Type B pancreatic cell (in vitro differentiated cells): ENCODE data around the gene LUC7L3. TPM values are rescaled to one million over a fixed set of nuclear protein-coding genes. Genes with fewer than 3 reads are reported as not detected.

ENCODE experiments used
- DNase-seq: peaks from one replicate; pipeline ENCODE4 v3.0.0; 2021; ENCODE audit warnings: mixed read lengths; ENCODE audit not compliant: unreplicated experiment; ENCODE audit errors: extremely low spot score
- H3K27ac Mint-ChIP-seq: 2 replicates; pipeline ENCODE4 v1.8.0; 2021; ENCODE audit warnings: mild to moderate bottlenecking, mixed read lengths
- H3K27me3 Mint-ChIP-seq: 2 replicates; pipeline ENCODE4 v1.8.0; 2021; ENCODE audit warnings: mixed read lengths
- H3K36me3 Mint-ChIP-seq: 2 replicates; pipeline ENCODE4 v1.8.0; 2021; ENCODE audit warnings: mixed read lengths
- H3K4me1 Mint-ChIP-seq: one replicate; pipeline ENCODE4 v1.8.0; 2021; ENCODE audit warnings: mixed read lengths; ENCODE audit not compliant: unreplicated experiment
- H3K4me3 Mint-ChIP-seq: 2 replicates; pipeline ENCODE4 v1.8.0; 2021; ENCODE audit warnings: mild to moderate bottlenecking, mixed read lengths
- H3K9me3 Mint-ChIP-seq: 2 replicates; pipeline ENCODE4 v1.8.0; 2021; ENCODE audit warnings: mixed read lengths
- CTCF ChIP-seq: fragments of 200-600 bp; sonication (generic); conservative IDR thresholded peaks from 2 replicates; pipeline ENCODE4 v1.5.0; 2021; ENCODE audit warnings: antibody characterized with exemption, mild to moderate bottlenecking
- total RNA-seq: library from RNA; stranded (reverse); gene quantifications from 2 replicates; pipeline ENCODE4 v1.2.1, GENCODE V29; 2021; ENCODE audit warnings: low replicate concordance

The LUC7L3 gene
- total RNA-seq, 1 donor from 2014 or later = 157 TPM

GRCh38 chr17:50684612-50685333 is 34.6 kb upstream of the LUC7L3 start:
- TF ChIP-seq CTCF = no peak
- Mint-ChIP-seq H3K4me1 (peaks cover 43% of the 10 kb centered on the region), H3K36me3 (no peaks in the 10 kb centered on the region), H3K9me3 (no peaks in the 10 kb centered on the region), H3K4me3 (no peak overlapping the region), H3K27me3 (peaks cover 5% of the 10 kb centered on the region), H3K27ac (peak overlapping the region; percentile 70)
- DNase-seq = no peak

- no peak for TF ChIP-seq CTCF
- H3K27ac Mint-ChIP-seq = no peak overlapping the region
- DNase-seq = no peak
- H3K4me1 Mint-ChIP-seq = peaks cover 47% of the 10 kb centered on the region
- peaks cover 5% of the 10 kb centered on the region for H3K27me3 Mint-ChIP-seq
- H3K4me3 Mint-ChIP-seq = no peak overlapping the region
- H3K9me3 Mint-ChIP-seq = no peaks in the 10 kb centered on the region
- no peaks in the 10 kb centered on the region for H3K36me3 Mint-ChIP-seq
These were observed 34.1 kb upstream of the LUC7L3 start for GRCh38 chr17:50685334-50685665.

GRCh38 chr17:50685691-50686493 is 33.5 kb upstream of the LUC7L3 start:
- Mint-ChIP-seq H3K36me3 (no peaks in the 10 kb centered on the region), H3K4me3 (no peak overlapping the region), H3K27me3 (peaks cover 5% of the 10 kb centered on the region), H3K9me3 (no peaks in the 10 kb centered on the region), H3K4me1 (peaks cover 51% of the 10 kb centered on the region), H3K27ac (peak overlapping the region; percentile 83)
- no peak for TF ChIP-seq CTCF
- no peak for DNase-seq

GRCh38 chr17:50686494-50687199 is 32.8 kb upstream of the LUC7L3 start:
- peak overlapping the region; percentile 83 for H3K27ac Mint-ChIP-seq
- peaks cover 50% of the 10 kb centered on the region for H3K4me1 Mint-ChIP-seq
- no peaks in the 10 kb centered on the region for H3K27me3 Mint-ChIP-seq
- H3K4me3 Mint-ChIP-seq = peak overlapping the region; percentile 53
- TF ChIP-seq CTCF = no peak
- no peaks in the 10 kb centered on the region for H3K9me3 Mint-ChIP-seq
- no peaks in the 10 kb centered on the region for H3K36me3 Mint-ChIP-seq
- DNase-seq = no peak

GRCh38 chr17:50687200-50688066 is 32.0 kb upstream of the LUC7L3 start:
- no peaks in the 10 kb centered on the region for H3K36me3 Mint-ChIP-seq
- no peak for DNase-seq
- no peak overlapping the region for H3K4me3 Mint-ChIP-seq
- H3K27ac Mint-ChIP-seq = peak overlapping the region; percentile 83
- H3K9me3 Mint-ChIP-seq = no peaks in the 10 kb centered on the region
- no peaks in the 10 kb centered on the region for H3K27me3 Mint-ChIP-seq
- no peak for TF ChIP-seq CTCF
- peaks cover 50% of the 10 kb centered on the region for H3K4me1 Mint-ChIP-seq
